HG02623 (cell line): ENCODE measurements around the gene NDUFA3.
"Not testable (repeated sequence)": the region's sequence is repeated elsewhere in the genome, so short reads cannot be mapped to it uniquely, and the experiment has no call there.

ENCODE experiments used
- ATAC-seq: cut with Tn5 transposase; IDR thresholded peaks from one replicate; pipeline ENCODE4 v1.9.1; 2021; ENCODE audit warnings: moderate library complexity; ENCODE audit not compliant: unreplicated experiment

NDUFA3 gene

GRCh38 chr19:54102421-54103169 lies at the start of gene NDUFA3:
NDUFA3 (plus strand) TSS chr19:54102855; CDS start chr19:54102879, 24 bp downstream.
- ATAC-seq = peak; percentile 93

GRCh38 chr19:54062643-54063042 lies 40.0 kb upstream of the NDUFA3 start:
- no peak for ATAC-seq

GRCh38 chr19:54063350-54064116 lies 39.1 kb upstream of the NDUFA3 start, which contains the start of gene VSTM1:
VSTM1 (minus strand) TSS chr19:54063897; CDS start chr19:54063777, 120 bp downstream.
- no peak for ATAC-seq

- ATAC-seq = no peak
Observed at GRCh38 chr19:54069470-54069869, 33.2 kb upstream of the NDUFA3 start.

GRCh38 chr19:54073829-54074228 lies 28.8 kb upstream of the NDUFA3 start:
- ATAC-seq = no peak

- no peak for ATAC-seq
Observed at GRCh38 chr19:54074851-54075250, 27.8 kb upstream of the NDUFA3 start.

GRCh38 chr19:54077334-54077733 lies 25.3 kb upstream of the NDUFA3 start:
- ATAC-seq = no peak

- ATAC-seq = no peak
Observed at GRCh38 chr19:54081032-54081431, 21.6 kb upstream of the NDUFA3 start, which contains the start of gene TARM1. TARM1 (minus strand) TSS chr19:54081365; CDS start chr19:54081340, 25 bp downstream.

GRCh38 chr19:54084410-54084809 lies 18.2 kb upstream of the NDUFA3 start:
- no peak for ATAC-seq

GRCh38 chr19:54094426-54095000 lies 8.1 kb upstream of the NDUFA3 start:
- ATAC-seq = no peak

- ATAC-seq = no peak
Observed at GRCh38 chr19:54095136-54095858, 7.4 kb upstream of the NDUFA3 start.

- not testable (repeated sequence) for ATAC-seq
Observed at GRCh38 chr19:54095859-54096616, 6.6 kb upstream of the NDUFA3 start.

- ATAC-seq = no peak
Observed at GRCh38 chr19:54096617-54097106, 6.0 kb upstream of the NDUFA3 start.

GRCh38 chr19:54099190-54099902 lies 3.3 kb upstream of the NDUFA3 start:
- ATAC-seq = no peak

GRCh38 chr19:54099903-54100255 lies 2.8 kb upstream of the NDUFA3 start:
- not testable (repeated sequence) for ATAC-seq

- no peak for ATAC-seq
Observed at GRCh38 chr19:54100561-54100960, 2.1 kb upstream of the NDUFA3 start, which contains the start of gene OSCAR. OSCAR (minus strand) TSS chr19:54100803; CDS start chr19:54100792, 11 bp downstream.

GRCh38 chr19:54104998-54105715 lies 2.5 kb downstream of the NDUFA3 start:
- no peak for ATAC-seq

GRCh38 chr19:54105796-54106195 lies 3.1 kb downstream of the NDUFA3 start:
- ATAC-seq = no peak

GRCh38 chr19:54106716-54107115 lies 4.1 kb downstream of the NDUFA3 start:
- ATAC-seq = no peak
